Mucosa of stomach (tissue), 1 donor: Measurements from ENCODE around the gene CAPRIN2.

Source experiments
- H3K27me3 ChIP-seq: one replicate; pipeline ENCODE4 v1.7.0; 2013; ENCODE audit warnings: mild to moderate bottlenecking, low read length; ENCODE audit not compliant: control insufficient read depth, insufficient read depth
- H3K36me3 ChIP-seq: one replicate; pipeline ENCODE4 v1.7.0; 2013; ENCODE audit warnings: low read length; ENCODE audit not compliant: control insufficient read depth, insufficient read depth
- H3K4me1 ChIP-seq: one replicate; pipeline ENCODE4 v1.7.0; 2013; ENCODE audit warnings: mild to moderate bottlenecking, low read length; ENCODE audit not compliant: control insufficient read depth, insufficient read depth
- H3K4me3 ChIP-seq: one replicate; pipeline ENCODE4 v1.7.0; 2013; ENCODE audit warnings: low read length
- H3K9ac ChIP-seq: one replicate; pipeline ENCODE4 v1.7.0; 2013; ENCODE audit warnings: mild to moderate bottlenecking, low read length, moderate library complexity
- H3K9me3 ChIP-seq: one replicate; pipeline ENCODE4 v1.7.0; 2013; ENCODE audit warnings: mild to moderate bottlenecking, low read length, moderate library complexity; ENCODE audit not compliant: control insufficient read depth
- donor health status: Pancreatic carcinoma.

The CAPRIN2 gene

GRCh38 chr12:30729547-30729946 lies 25.2 kb downstream of the CAPRIN2 start:
- Histone ChIP-seq H3K4me3 (no peak overlapping the region), H3K9me3 (no peaks in the 10 kb centered on the region), H3K4me1 (no peaks in the 10 kb centered on the region), H3K36me3 (no peaks in the 10 kb centered on the region), H3K27me3 (no peaks in the 10 kb centered on the region), H3K9ac (no peak overlapping the region)

- Histone ChIP-seq H3K9me3 (no peaks in the 10 kb centered on the region), H3K4me1 (no peaks in the 10 kb centered on the region), H3K9ac (no peak overlapping the region), H3K36me3 (no peaks in the 10 kb centered on the region), H3K4me3 (no peak overlapping the region), H3K27me3 (no peaks in the 10 kb centered on the region)
These were observed 28.1 kb downstream of the CAPRIN2 start for GRCh38 chr12:30726647-30727046.

- no peak overlapping the region for H3K9ac ChIP-seq
- no peak overlapping the region for H3K4me3 ChIP-seq
- H3K9me3 ChIP-seq = no peaks in the 10 kb centered on the region
- no peaks in the 10 kb centered on the region for H3K4me1 ChIP-seq
- H3K27me3 ChIP-seq = no peaks in the 10 kb centered on the region
- no peaks in the 10 kb centered on the region for H3K36me3 ChIP-seq
These were observed 29.0 kb downstream of the CAPRIN2 start for GRCh38 chr12:30725739-30726138.

- Histone ChIP-seq H3K36me3 (no peaks in the 10 kb centered on the region), H3K4me1 (no peaks in the 10 kb centered on the region), H3K4me3 (no peak overlapping the region)
These were observed 35.7 kb downstream of the CAPRIN2 start for GRCh38 chr12:30719060-30719459.

GRCh38 chr12:30707613-30708342 lies 47.0 kb downstream of the CAPRIN2 start:
- no peaks in the 10 kb centered on the region for H3K4me1 ChIP-seq
- no peak overlapping the region for H3K4me3 ChIP-seq
- no peaks in the 10 kb centered on the region for H3K27me3 ChIP-seq
- no peak overlapping the region for H3K9ac ChIP-seq
- H3K36me3 ChIP-seq = no peaks in the 10 kb centered on the region
- H3K9me3 ChIP-seq = no peaks in the 10 kb centered on the region

More at GRCh38 chr12:30719060-30719459, 35.7 kb downstream of the CAPRIN2 start:
- Histone ChIP-seq H3K9ac (no peak overlapping the region), H3K27me3 (no peaks in the 10 kb centered on the region), H3K9me3 (no peaks in the 10 kb centered on the region)

- H3K9ac ChIP-seq = no peak overlapping the region
- H3K4me3 ChIP-seq = no peak overlapping the region
- no peaks in the 10 kb centered on the region for H3K4me1 ChIP-seq
- no peaks in the 10 kb centered on the region for H3K9me3 ChIP-seq
- no peaks in the 10 kb centered on the region for H3K27me3 ChIP-seq
- H3K36me3 ChIP-seq = no peaks in the 10 kb centered on the region
These were observed 48.3 kb downstream of the CAPRIN2 start for GRCh38 chr12:30706476-30706875.

GRCh38 chr12:30701056-30701455 lies 53.7 kb downstream of the CAPRIN2 start:
- Histone ChIP-seq H3K4me1 (peaks cover 4% of the 10 kb centered on the region), H3K27me3 (no peaks in the 10 kb centered on the region), H3K4me3 (no peak overlapping the region), H3K36me3 (no peaks in the 10 kb centered on the region), H3K9me3 (no peaks in the 10 kb centered on the region), H3K9ac (no peak overlapping the region)

GRCh38 chr12:30700216-30700900 lies 54.4 kb downstream of the CAPRIN2 start:
- peaks cover 4% of the 10 kb centered on the region for H3K4me1 ChIP-seq
- no peak overlapping the region for H3K4me3 ChIP-seq
- no peaks in the 10 kb centered on the region for H3K9me3 ChIP-seq

GRCh38 chr12:30698346-30698745 lies 56.4 kb downstream of the CAPRIN2 start:
- H3K4me3 ChIP-seq = no peak overlapping the region
- no peak overlapping the region for H3K9ac ChIP-seq
- H3K36me3 ChIP-seq = no peaks in the 10 kb centered on the region
- peaks cover 14% of the 10 kb centered on the region for H3K4me1 ChIP-seq
- no peaks in the 10 kb centered on the region for H3K27me3 ChIP-seq
- H3K9me3 ChIP-seq = no peaks in the 10 kb centered on the region

More at GRCh38 chr12:30700216-30700900, 54.4 kb downstream of the CAPRIN2 start:
- H3K27me3 ChIP-seq = no peaks in the 10 kb centered on the region
- no peak overlapping the region for H3K9ac ChIP-seq
- H3K36me3 ChIP-seq = no peaks in the 10 kb centered on the region

GRCh38 chr12:30696943-30697342 lies 57.8 kb downstream of the CAPRIN2 start:
- Histone ChIP-seq H3K4me3 (no peak overlapping the region), H3K9me3 (no peaks in the 10 kb centered on the region), H3K4me1 (peaks cover 14% of the 10 kb centered on the region), H3K27me3 (no peaks in the 10 kb centered on the region), H3K9ac (no peak overlapping the region), H3K36me3 (no peaks in the 10 kb centered on the region)

GRCh38 chr12:30696486-30696885 lies 58.3 kb downstream of the CAPRIN2 start:
- Histone ChIP-seq H3K9ac (no peak overlapping the region), H3K4me1 (peaks cover 14% of the 10 kb centered on the region), H3K4me3 (no peak overlapping the region), H3K9me3 (no peaks in the 10 kb centered on the region), H3K36me3 (no peaks in the 10 kb centered on the region), H3K27me3 (no peaks in the 10 kb centered on the region)

- Histone ChIP-seq H3K9me3 (no peaks in the 10 kb centered on the region), H3K9ac (peak overlapping the region; percentile 96), H3K27me3 (no peaks in the 10 kb centered on the region), H3K4me1 (peaks cover 14% of the 10 kb centered on the region), H3K36me3 (no peaks in the 10 kb centered on the region), H3K4me3 (peak overlapping the region; percentile 97)
These were observed 58.7 kb downstream of the CAPRIN2 start for GRCh38 chr12:30696103-30696408.
